Sigmoid colon (tissue), 4 donors: ENCODE results near the gene EIF4G3.
"Not testable (repeated sequence)": the region's sequence is repeated elsewhere in the genome, so short reads cannot be mapped to it uniquely, and the experiment has no call there.

Source experiments
- CTCF ChIP-seq, 4 experiments: fragments of 450-650 bp in 3 of 4; fragments of 200-600 bp in 1 of 4; IDR thresholded peaks; one replicate each; pipeline ENCODE4 v1.5.1; 2016 to 2019; ENCODE audit warnings: antibody characterized with exemption in 4 of 4, mild to moderate bottlenecking in 3 of 4, moderate library complexity in 2 of 4
- EP300 ChIP-seq, 4 donors: sonication (generic); formaldehyde crosslinking; IDR thresholded peaks; one replicate each; pipeline ENCODE4 v1.6.1; 2017; ENCODE audit warnings: antibody characterized with exemption in 4 of 4

DNA sequence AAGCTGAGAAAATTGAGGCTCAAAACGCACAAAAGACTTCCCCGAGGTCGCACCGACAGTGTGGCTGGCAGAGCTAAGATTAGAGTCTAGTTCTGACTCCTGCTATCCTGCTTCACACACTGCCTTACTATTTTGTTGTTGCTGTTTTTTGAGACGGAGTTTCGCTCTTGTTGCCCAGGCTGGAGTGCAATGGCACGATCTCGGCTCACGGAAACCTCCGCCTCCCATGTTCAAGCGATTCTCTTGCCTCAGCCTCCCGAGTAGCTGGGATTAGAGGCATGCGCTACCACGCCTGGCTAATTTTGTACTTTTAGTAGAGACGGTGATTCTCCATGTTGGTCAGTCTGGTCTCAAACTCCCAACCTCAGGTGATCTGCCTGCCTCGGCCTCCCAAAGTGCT is 1.6 kb upstream of the EIF4G3 start:
- not testable (repeated sequence) for TF ChIP-seq EP300, CTCF (IDR thresholded peaks at IDR 0.05)
